Osteocyte (in vitro differentiated cells): ENCODE measurements around the gene LCE7A. TPM values are rescaled to one million over a fixed set of nuclear protein-coding genes. Genes with fewer than 3 reads are reported as not detected.

Experiments used
- DNase-seq: peaks from one replicate; pipeline ENCODE4 v3.0.0; 2021; ENCODE audit warnings: mixed read lengths; ENCODE audit not compliant: unreplicated experiment; ENCODE audit errors: extremely low spot score
- H3K27ac Mint-ChIP-seq: one replicate; pipeline ENCODE4 v1.8.0; 2021; ENCODE audit warnings: mild to moderate bottlenecking, mixed read lengths; ENCODE audit not compliant: unreplicated experiment
- H3K27me3 Mint-ChIP-seq: one replicate; pipeline ENCODE4 v1.8.0; 2021; ENCODE audit warnings: mixed read lengths; ENCODE audit not compliant: unreplicated experiment
- H3K36me3 Mint-ChIP-seq: one replicate; pipeline ENCODE4 v1.8.0; 2021; ENCODE audit warnings: mixed read lengths; ENCODE audit not compliant: unreplicated experiment
- H3K4me1 Mint-ChIP-seq: one replicate; pipeline ENCODE4 v1.8.0; 2021; ENCODE audit warnings: mixed read lengths; ENCODE audit not compliant: unreplicated experiment
- H3K4me3 Mint-ChIP-seq: one replicate; pipeline ENCODE4 v1.8.0; 2021; ENCODE audit warnings: mild to moderate bottlenecking, moderate library complexity, mixed read lengths; ENCODE audit not compliant: unreplicated experiment
- H3K9me3 Mint-ChIP-seq: one replicate; pipeline ENCODE4 v1.8.0; 2021; ENCODE audit warnings: mixed read lengths; ENCODE audit not compliant: unreplicated experiment
- CTCF ChIP-seq: fragments of 200-600 bp; sonication (generic); IDR thresholded peaks from 2 replicates; pipeline ENCODE4 v1.5.0; 2021; ENCODE audit warnings: antibody characterized with exemption, mild to moderate bottlenecking, moderate library complexity
- total RNA-seq: library from RNA; stranded (reverse); gene quantifications from 2 replicates; pipeline ENCODE4 v1.2.1, GENCODE V29; 2021

The LCE7A gene
- total RNA-seq, 1 donor from 2014 or later: not detected

- peaks cover 4% of the 10 kb centered on the region for H3K27me3 Mint-ChIP-seq
- H3K9me3 Mint-ChIP-seq: no peaks in the 10 kb centered on the region
- no peak for TF ChIP-seq CTCF
- H3K27ac Mint-ChIP-seq: no peak overlapping the region
- DNase-seq: no peak
- H3K4me1 Mint-ChIP-seq: no peaks in the 10 kb centered on the region
- H3K4me3 Mint-ChIP-seq: no peak overlapping the region
- H3K36me3 Mint-ChIP-seq: no peaks in the 10 kb centered on the region
These were observed 39.2 kb downstream of the LCE7A start for GRCh38 chr1:152899027-152899426.

GRCh38 chr1:152899883-152900282 lies 40.1 kb downstream of the LCE7A start:
- H3K4me3 Mint-ChIP-seq: no peak overlapping the region
- no peaks in the 10 kb centered on the region for H3K36me3 Mint-ChIP-seq
- no peak overlapping the region for H3K27ac Mint-ChIP-seq
- H3K9me3 Mint-ChIP-seq: no peaks in the 10 kb centered on the region
- no peaks in the 10 kb centered on the region for H3K4me1 Mint-ChIP-seq
- no peak for TF ChIP-seq CTCF
- DNase-seq: no peak
- H3K27me3 Mint-ChIP-seq: no peaks in the 10 kb centered on the region

- H3K36me3 Mint-ChIP-seq: no peaks in the 10 kb centered on the region
- no peaks in the 10 kb centered on the region for H3K27me3 Mint-ChIP-seq
- H3K27ac Mint-ChIP-seq: no peak overlapping the region
- DNase-seq: no peak
- H3K4me1 Mint-ChIP-seq: no peaks in the 10 kb centered on the region
- no peak overlapping the region for H3K4me3 Mint-ChIP-seq
- no peaks in the 10 kb centered on the region for H3K9me3 Mint-ChIP-seq
- no peak for TF ChIP-seq CTCF
These were observed 41.8 kb downstream of the LCE7A start for GRCh38 chr1:152901631-152902030.

GRCh38 chr1:152902636-152903035 lies 42.8 kb downstream of the LCE7A start:
- TF ChIP-seq CTCF: no peak
- no peaks in the 10 kb centered on the region for H3K9me3 Mint-ChIP-seq
- DNase-seq: no peak
- H3K27me3 Mint-ChIP-seq: no peaks in the 10 kb centered on the region
- H3K4me1 Mint-ChIP-seq: no peaks in the 10 kb centered on the region
- H3K4me3 Mint-ChIP-seq: no peak overlapping the region
- H3K27ac Mint-ChIP-seq: no peak overlapping the region
- H3K36me3 Mint-ChIP-seq: no peaks in the 10 kb centered on the region

- Mint-ChIP-seq H3K4me3 (no peak overlapping the region), H3K27ac (no peak overlapping the region), H3K9me3 (no peaks in the 10 kb centered on the region), H3K27me3 (no peaks in the 10 kb centered on the region), H3K4me1 (no peaks in the 10 kb centered on the region), H3K36me3 (no peaks in the 10 kb centered on the region)
- TF ChIP-seq CTCF: no peak
- no peak for DNase-seq
These were observed 45.1 kb downstream of the LCE7A start for GRCh38 chr1:152904688-152905440.
